ENCODE data around the gene ADH4. TPM values are rescaled to one million over a fixed set of nuclear protein-coding genes. Genes with fewer than 3 reads are reported as not detected.

The ADH4 gene
- total RNA-seq, 4 donors from 2014 or later = 1.2 to 5.6 (median 3.6) TPM

DNA sequence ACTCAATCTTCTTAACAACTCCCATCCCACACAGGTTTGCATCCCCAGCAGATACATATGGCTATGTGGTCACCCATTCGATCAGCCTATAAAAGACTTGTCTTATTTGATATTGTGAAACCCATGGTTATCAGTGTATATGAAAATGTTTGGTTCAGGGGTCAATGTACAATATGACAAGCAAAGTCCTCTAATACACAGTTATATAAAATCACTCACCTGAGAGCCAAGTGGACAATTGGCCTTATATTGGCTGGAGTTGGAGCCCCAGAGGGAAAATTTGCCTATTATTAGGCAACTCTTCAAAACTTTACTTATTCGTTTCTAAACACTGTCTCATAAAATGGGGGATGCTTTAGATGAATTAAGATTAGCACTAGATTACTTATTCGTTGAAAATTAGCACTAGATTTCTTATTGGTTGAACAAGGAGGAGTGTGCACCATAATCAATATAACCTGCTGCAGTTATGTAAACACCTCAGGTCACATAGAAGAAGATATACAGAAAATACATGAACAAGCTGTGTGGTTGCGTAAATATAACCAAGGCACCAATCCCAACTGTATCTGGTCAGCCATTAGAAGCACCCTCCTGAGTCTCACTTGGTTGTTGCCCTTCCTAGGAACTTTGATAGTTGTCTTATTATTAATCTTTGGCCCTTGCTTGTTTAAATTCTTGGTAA lies 10.7 kb upstream of the ADH4 start:
- DNase-seq (ENCODE audit: low spot score) (no peak), ATAC-seq (ENCODE audit: low FRiP score) (no peak)
- TF ChIP-seq, protein P1, sequence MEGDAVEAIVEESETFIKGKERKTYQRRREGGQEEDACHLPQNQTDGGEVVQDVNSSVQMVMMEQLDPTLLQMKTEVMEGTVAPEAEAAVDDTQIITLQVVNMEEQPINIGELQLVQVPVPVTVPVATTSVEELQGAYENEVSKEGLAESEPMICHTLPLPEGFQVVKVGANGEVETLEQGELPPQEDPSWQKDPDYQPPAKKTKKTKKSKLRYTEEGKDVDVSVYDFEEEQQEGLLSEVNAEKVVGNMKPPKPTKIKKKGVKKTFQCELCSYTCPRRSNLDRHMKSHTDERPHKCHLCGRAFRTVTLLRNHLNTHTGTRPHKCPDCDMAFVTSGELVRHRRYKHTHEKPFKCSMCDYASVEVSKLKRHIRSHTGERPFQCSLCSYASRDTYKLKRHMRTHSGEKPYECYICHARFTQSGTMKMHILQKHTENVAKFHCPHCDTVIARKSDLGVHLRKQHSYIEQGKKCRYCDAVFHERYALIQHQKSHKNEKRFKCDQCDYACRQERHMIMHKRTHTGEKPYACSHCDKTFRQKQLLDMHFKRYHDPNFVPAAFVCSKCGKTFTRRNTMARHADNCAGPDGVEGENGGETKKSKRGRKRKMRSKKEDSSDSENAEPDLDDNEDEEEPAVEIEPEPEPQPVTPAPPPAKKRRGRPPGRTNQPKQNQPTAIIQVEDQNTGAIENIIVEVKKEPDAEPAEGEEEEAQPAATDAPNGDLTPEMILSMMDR (IDR thresholded peaks at IDR 0.05) = no peak

DNA sequence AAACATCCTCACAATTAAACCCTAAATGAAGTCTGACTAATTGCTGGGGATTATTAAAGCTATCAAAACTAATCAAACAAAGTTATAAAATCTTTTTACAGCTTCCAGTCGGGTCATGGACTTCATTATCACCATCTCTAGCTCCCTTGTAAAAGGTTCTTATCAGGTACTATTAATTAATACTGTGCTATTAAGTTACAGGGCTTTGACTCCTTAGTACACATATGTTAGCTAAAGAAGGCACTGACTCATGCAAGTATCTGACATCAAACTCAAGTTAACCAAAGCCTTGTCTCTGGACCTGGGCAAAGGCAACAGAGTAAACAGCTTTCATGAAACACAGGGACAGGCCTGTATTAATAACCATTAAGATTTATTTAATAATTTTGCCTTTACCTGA lies 7.9 kb upstream of the ADH4 start:
- TF ChIP-seq, protein P1 (IDR thresholded peaks at IDR 0.05) = no peak
- no peak for DNase-seq (ENCODE audit: low spot score)
- ATAC-seq (ENCODE audit: low FRiP score) = no peak

DNA sequence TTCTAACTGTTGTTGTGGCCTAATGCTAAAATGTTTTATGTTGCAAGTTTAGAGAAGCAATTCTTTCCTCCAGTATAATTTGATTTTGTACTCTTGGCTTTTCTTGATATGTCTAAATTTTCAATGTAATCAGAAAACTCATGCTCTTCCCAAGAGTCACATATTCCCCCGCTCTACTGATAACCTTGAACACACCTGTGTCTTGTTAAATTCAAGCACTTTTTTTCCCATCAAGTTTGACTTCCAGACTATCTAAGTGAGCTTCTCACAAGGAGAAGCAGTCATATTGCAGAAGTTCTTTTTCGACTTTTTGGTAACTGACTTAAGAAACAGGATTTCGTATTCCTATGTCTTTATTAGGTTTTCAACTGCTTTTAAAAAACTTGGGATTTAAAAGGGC lies 7.4 kb upstream of the ADH4 start:
- no peak for ATAC-seq (ENCODE audit: low FRiP score)
- no peak for DNase-seq (ENCODE audit: low spot score)
- TF ChIP-seq, protein P1 (IDR thresholded peaks at IDR 0.05) = no peak

DNA sequence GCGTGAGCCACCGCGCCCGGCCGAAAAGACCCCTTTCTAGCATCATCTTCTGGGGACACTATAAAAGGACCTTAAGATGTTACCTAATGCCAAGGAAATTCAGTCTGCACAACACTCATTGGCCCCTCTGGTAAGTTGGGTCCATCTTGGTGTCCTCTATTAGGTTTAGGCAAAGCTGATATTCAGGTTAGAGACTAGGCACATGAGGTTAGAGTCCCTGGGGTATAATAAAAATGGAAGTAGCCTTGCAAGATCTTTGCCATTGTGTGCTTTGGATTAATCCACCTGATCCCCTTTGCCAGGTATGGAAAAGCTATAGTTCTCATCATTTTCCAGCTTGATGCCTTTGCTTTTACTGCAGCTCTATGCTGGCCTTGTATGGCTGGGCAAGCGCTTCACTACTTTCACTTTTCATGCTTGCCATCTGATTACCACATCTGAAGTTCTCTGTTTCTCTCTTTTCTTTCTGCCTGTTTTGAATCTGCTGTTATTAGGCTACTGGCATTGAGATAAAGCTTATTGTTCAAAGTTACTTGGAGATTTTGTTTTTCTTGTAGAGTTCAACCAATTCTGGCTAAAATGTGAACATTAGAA lies 5.4 kb upstream of the ADH4 start:
- TF ChIP-seq, protein P1 (IDR thresholded peaks at IDR 0.05) = no peak
- DNase-seq (ENCODE audit: low spot score) (no peak), ATAC-seq (ENCODE audit: low FRiP score) (no peak)

DNA sequence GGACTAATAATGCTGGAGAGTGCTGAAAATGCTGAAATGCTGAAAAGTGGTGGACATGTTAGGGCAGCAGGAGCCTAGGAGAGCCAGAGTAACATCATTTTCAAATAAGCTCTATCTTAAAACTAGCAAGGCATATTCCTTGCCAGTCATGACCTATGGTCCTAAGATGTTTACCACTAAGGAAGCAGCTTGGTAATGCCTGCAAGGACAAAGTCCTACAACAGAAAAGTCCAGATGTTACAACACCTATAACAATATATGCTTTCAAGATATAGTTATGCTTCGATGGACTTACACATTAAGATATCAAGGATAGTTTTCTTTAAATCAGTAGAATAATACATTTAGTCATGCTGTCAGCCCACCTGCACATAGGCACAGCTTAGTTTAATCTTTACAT lies 4.5 kb upstream of the ADH4 start:
- ATAC-seq (ENCODE audit: low FRiP score) = no peak
- DNase-seq (ENCODE audit: low spot score) = no peak
- TF ChIP-seq, protein P1 (IDR thresholded peaks at IDR 0.05) = no peak

DNA sequence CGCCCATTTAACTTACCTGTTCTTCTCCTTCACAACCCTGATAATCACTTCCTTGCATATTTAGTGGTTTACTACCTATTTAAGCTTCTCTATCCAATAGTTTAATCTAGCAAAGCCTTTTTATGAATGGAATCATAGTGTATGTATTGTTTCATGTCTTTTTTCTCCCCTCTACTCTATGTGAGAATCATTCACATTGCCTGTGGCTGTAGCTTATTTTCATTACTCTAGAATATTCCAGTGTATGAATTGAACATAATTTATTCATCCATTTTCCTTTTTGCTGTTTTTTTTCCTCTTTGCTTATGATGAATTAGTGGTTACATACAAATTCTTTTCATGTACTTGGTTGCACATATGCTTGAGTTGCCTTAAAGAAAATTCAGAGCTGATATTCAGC lies 490 bp upstream of the ADH4 start:
- no peak for ATAC-seq (ENCODE audit: low FRiP score)
- no peak for DNase-seq (ENCODE audit: low spot score)
- TF ChIP-seq, protein P1 (IDR thresholded peaks at IDR 0.05) = no peak

DNA sequence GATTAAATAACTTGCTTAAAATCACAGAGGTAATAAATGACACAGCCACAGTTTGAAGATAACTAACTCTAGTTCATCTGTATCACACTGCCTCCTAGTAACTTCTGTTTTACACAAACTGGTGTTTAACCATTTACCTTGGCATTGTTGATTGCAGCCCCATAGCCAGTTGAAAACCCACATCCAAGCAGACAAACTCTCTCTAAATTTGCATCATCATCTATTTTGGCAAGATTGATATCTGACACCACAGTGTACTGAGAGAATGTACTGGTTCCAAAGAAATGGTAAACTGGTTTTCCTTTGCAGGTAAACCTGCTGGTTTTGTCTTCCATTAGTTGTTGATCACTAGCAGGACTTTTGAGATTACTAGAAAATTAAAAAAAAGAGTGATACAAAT lies 7.8 kb downstream of the ADH4 start:
- DNase-seq (ENCODE audit: low spot score) = no peak
- TF ChIP-seq, protein P1 (IDR thresholded peaks at IDR 0.05) = no peak
- no peak for ATAC-seq (ENCODE audit: low FRiP score)

Measured in omental fat pad (tissue), 4 donors.